GM21390 (cell line): ENCODE data around the gene SPAG16.

Source experiments
- ATAC-seq: cut with Tn5 transposase; IDR thresholded peaks from one replicate; pipeline ENCODE4 v1.9.1; 2021; ENCODE audit not compliant: unreplicated experiment

SPAG16 gene

GRCh38 chr2:214328941-214329340, 1044.7 kb downstream of the SPAG16 start:
- no peak for ATAC-seq

GRCh38 chr2:214341646-214342045, 1057.4 kb downstream of the SPAG16 start:
- ATAC-seq = no peak

GRCh38 chr2:214358506-214358905, 1074.2 kb downstream of the SPAG16 start:
- ATAC-seq = no peak

- ATAC-seq = no peak
Observed at GRCh38 chr2:214361116-214361515, 1076.9 kb downstream of the SPAG16 start.

GRCh38 chr2:214365549-214365948, 1081.3 kb downstream of the SPAG16 start:
- no peak for ATAC-seq

- ATAC-seq = no peak
Observed at GRCh38 chr2:214367171-214367570, 1082.9 kb downstream of the SPAG16 start.

GRCh38 chr2:214376618-214377285, 1092.5 kb downstream of the SPAG16 start:
- ATAC-seq = no peak

GRCh38 chr2:214377286-214377624, 1093.0 kb downstream of the SPAG16 start:
- no peak for ATAC-seq

GRCh38 chr2:214378455-214379103, 1094.3 kb downstream of the SPAG16 start:
- no peak for ATAC-seq

GRCh38 chr2:214379227-214379626, 1095.0 kb downstream of the SPAG16 start:
- no peak for ATAC-seq

- no peak for ATAC-seq
Observed at GRCh38 chr2:214380681-214381080, 1096.4 kb downstream of the SPAG16 start.

GRCh38 chr2:214382229-214382628, 1098.0 kb downstream of the SPAG16 start:
- no peak for ATAC-seq

- ATAC-seq = no peak
Observed at GRCh38 chr2:214386720-214387119, 1102.5 kb downstream of the SPAG16 start.

- no peak for ATAC-seq
Observed at GRCh38 chr2:214389334-214389733, 1105.1 kb downstream of the SPAG16 start.

GRCh38 chr2:214393796-214394195, 1109.5 kb downstream of the SPAG16 start:
- no peak for ATAC-seq

- no peak for ATAC-seq
Observed at GRCh38 chr2:214395040-214395439, 1110.8 kb downstream of the SPAG16 start.

GRCh38 chr2:214401580-214401979, 1117.3 kb downstream of the SPAG16 start:
- ATAC-seq = no peak

- ATAC-seq = no peak
Observed at GRCh38 chr2:214410128-214410775, 1126.0 kb downstream of the SPAG16 start.

- peak; percentile 81 for ATAC-seq
Observed at GRCh38 chr2:214410918-214411554, 1126.8 kb downstream of the SPAG16 start, which contains the start of gene VWC2L. Gene VWC2L, plus strand, starts transcription at chr2:214411054. Its CDS starts 3,140 bp downstream, at chr2:214414194.

GRCh38 chr2:214412679-214413078, 1128.4 kb downstream of the SPAG16 start:
- no peak for ATAC-seq

GRCh38 chr2:214436470-214436869, 1152.2 kb downstream of the SPAG16 start:
- no peak for ATAC-seq
